Frontal cortex (tissue), 4 donors: ENCODE results near the gene SNED1. TPM values are rescaled to one million over a fixed set of nuclear protein-coding genes. Genes with fewer than 3 reads are reported as not detected.

ENCODE experiments used
- DNase-seq, 2 donors: peaks; one replicate each; pipeline ENCODE4 v3.0.0; 2012; ENCODE audit warnings: low spot score in 2 of 2
- FAIRE-seq: peaks from 2 replicates; lab custom pipeline; 2012; peaks lifted over from hg19 to GRCh38; lab: Jason Lieb, UNC
- total RNA-seq: library from RNA; depleted of rRNA; stranded (reverse); fragments of >200 nt; gene quantifications from one replicate; pipeline ENCODE4 v1.2.3, GENCODE V29; 2014
- donor health status: control.
- donor health status: control.
- donor health status: control.

Gene SNED1
- total RNA-seq, 1 donor from 2014 or later = 4.5 TPM

GRCh38 chr2:241071677-241072111 is 73.3 kb downstream of the SNED1 start:
- FAIRE-seq (no peak), DNase-seq (no peak)

GRCh38 chr2:241072151-241072550 is 73.7 kb downstream of the SNED1 start:
- no peak for FAIRE-seq
- DNase-seq = no peak

GRCh38 chr2:241072553-241073165 is 74.2 kb downstream of the SNED1 start:
- DNase-seq = no peak

DNA sequence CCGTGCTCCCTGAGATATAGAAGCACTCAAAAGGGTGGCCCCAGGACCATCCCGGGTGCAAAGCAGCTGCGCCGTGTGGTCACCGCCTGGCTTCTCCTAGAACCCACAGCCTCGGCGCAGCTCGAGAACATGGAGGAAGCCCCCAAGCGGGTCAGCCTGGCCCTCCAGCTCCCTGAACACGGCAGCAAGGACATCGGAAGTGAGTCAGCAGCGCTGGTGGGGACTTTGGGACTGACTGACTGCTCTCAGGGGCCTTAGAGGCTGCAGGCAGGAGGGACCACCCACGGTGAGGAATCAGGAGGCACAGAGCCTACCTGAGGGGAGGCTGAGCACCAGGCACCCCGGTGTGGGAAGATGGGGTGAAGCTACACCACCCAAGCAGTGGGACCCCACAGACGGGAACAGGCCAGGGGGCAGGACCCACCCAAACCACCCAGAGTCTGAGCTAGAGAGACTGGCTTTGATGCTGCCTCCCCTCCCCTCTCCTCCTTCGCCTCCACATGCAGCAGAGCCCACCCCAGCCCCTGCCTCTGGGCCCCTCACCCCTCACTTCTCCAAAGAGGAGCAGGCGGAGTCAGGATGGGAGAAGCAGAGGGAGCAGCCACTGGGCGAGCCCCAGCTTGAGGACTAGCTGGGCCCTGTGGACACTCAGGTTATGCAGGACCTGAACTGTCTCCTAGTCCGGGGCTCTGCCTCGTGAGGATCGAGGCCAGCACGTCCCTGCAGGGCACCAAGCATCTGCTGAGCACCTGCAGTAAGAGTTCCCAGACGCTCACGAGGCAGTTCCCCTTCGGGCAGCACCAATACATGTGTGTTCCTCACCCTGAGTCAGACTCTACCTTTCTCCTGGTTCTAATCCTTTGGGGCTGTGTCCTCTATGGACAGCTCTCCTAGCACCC is 75.0 kb downstream of the SNED1 start:
- FAIRE-seq (no peak), DNase-seq (no peak)

More at GRCh38 chr2:241072553-241073165, 74.2 kb downstream of the SNED1 start:
- no peak for FAIRE-seq

GRCh38 chr2:241074065-241074818 is 75.8 kb downstream of the SNED1 start:
- FAIRE-seq (no peak), DNase-seq (no peak)

GRCh38 chr2:241074901-241075540 is 76.6 kb downstream of the SNED1 start:
- no peak for DNase-seq
- no peak for FAIRE-seq

GRCh38 chr2:241080405-241081189 is 82.2 kb downstream of the SNED1 start:
- FAIRE-seq (no peak), DNase-seq (no peak)

- no peak for DNase-seq
- no peak for FAIRE-seq
Measured at GRCh38 chr2:241081190-241081642, 82.8 kb downstream of the SNED1 start.

DNA sequence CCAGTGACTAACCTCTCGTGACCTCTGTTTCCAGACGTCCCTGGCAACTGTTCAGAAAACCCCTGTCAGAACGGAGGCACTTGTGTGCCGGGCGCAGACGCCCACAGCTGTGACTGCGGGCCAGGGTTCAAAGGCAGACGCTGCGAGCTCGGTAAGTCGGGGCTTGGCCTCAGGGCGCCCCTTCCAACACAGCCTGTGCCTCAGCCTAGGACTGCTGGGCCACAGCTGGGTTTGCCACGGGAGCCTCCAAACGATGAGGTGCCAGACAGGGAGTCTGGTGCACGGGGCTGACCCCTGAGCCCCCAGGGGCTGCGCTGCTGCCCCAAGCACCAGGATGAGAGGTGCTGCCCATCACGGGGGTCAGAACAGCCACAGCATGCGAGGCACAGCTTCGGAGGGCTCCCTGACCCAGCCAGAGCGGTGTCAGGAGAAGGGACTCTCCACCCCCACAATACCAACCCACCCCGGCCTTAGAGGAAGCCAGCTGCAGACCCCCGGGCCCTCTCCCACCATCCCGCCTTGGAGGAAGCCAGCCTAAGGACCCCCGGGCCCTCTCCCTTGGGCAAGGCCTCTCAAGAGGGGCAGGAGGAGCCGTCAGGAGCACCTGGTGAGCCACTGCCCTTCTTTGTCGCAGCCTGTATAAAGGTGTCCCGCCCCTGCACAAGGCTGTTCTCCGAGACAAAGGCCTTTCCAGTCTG is 83.4 kb downstream of the SNED1 start:
- no peak for FAIRE-seq
- no peak for DNase-seq

DNA sequence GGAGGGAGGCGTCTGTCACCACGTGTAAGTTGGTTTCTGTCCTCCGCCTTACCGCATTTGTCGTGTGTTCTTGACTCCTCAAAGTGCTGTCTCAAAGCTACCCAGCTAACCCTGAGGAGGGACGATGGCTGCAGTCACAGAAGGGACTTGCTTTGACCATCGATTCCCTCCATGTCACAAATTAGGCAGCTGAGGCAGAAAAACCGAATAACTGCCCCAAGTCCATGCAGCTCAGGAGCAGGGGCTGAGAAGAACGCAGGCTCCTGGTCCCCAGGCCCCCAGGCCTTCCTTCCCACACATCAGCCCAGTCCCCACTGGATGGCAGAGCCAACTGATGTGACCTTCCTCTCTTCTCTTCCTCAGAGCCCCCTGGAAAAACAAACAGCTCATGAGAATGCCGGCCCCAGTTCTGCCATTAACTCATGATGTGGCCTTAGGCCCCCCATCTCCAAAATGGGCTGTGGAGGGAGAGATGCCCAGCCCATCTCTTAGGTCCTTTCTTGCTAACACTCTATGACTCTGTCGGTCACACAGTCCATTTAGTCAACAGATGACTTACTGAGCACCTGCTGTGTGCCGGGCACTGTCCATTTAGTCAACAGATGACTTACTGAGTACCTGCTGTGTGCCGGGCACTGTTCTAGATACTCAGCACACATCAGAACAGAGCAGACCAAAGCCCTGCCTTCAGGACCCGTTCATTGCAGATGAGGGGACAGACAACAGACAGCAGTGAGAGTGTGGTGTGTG is 84.1 kb downstream of the SNED1 start:
- DNase-seq = no peak

DNA sequence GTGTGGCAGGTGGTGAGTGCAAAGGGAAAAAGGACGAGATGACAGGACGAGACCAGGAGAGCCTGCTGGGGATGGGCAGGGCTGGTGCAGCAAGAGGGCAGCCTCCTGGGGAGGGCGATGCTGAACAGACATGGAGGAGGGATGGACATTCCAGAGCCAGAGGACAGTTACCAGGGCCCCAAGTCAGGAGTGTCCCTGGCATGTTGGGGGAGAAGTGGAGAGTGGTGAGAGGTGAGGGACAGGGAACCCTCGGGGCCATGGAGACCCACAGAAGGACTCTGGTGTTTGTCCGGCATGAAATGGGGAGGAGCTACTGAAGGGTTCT is 84.6 kb downstream of the SNED1 start:
- DNase-seq (no peak), FAIRE-seq (no peak)

More for the DNA sequence above, 84.1 kb downstream of the SNED1 start:
- FAIRE-seq = no peak

- no peak for FAIRE-seq
- DNase-seq = no peak
Measured at GRCh38 chr2:241084856-241085444, 86.5 kb downstream of the SNED1 start.

- FAIRE-seq (no peak), DNase-seq (no peak)
Measured at GRCh38 chr2:241087420-241088268, 89.2 kb downstream of the SNED1 start.

DNA sequence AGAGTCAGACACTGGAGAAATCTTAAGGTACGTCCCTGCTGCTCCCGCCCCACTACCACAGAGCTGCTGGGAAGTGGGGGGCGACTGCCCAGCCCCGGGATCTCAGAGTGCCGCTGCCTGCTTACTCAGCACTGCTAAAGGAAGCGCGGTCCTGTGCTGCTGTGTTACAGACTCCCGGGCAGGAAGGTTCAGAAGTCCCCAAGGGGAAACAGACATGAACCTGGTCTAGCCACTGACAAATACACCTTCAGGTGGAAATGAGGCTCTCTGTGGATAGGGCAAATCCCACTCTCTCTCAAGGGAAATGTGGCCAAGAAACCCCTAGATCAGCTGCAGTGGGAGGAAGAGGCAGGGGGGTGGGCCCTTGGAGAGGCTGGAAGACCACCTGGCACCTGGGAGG is 90.0 kb downstream of the SNED1 start:
- FAIRE-seq = no peak
- no peak for DNase-seq

GRCh38 chr2:241088791-241089732 is 90.6 kb downstream of the SNED1 start:
- no peak for DNase-seq
- FAIRE-seq = no peak

- FAIRE-seq (no peak), DNase-seq (no peak)
Measured at GRCh38 chr2:241091201-241091600, 92.8 kb downstream of the SNED1 start.
